Adrenal gland (tissue), 12 donors: ENCODE results near the gene PPAN. TPM values are rescaled to one million over a fixed set of nuclear protein-coding genes. Genes with fewer than 3 reads are reported as not detected.
A peak's percentile ranks its signal among the peaks of the same experiment; 100 is the strongest.

ENCODE experiments used
- DNase-seq, 7 donors: peaks; one replicate each; pipeline ENCODE4 v3.0.0-alpha.2; 2019 to 2020
- H3K27ac ChIP-seq, 5 donors: fragments of 200-600 bp; sonication (generic) in 4 of 5; 1 replicate in 3 of 5; 2 replicates in 2 of 5; pipeline versions ENCODE4 v1.5.1 to v1.8.0; 2016 to 2020; ENCODE audit warnings: mild to moderate bottlenecking in 1 of 5
- H3K27me3 ChIP-seq: fragments of 200-600 bp; 2 replicates; pipeline ENCODE4 v1.8.0; 2021
- H3K36me3 ChIP-seq, 2 donors: fragments of 200-600 bp; replicated peaks in 1 of 2; 1 replicate in 1 of 2; 2 replicates in 1 of 2; pipeline versions ENCODE4 v1.5.1 to v1.8.0; 2018 to 2022
- H3K4me1 ChIP-seq, 2 donors: fragments of 200-600 bp; replicated peaks in 1 of 2; 1 replicate in 1 of 2; 2 replicates in 1 of 2; pipeline versions ENCODE4 v1.5.1 to v1.8.0; 2018 to 2021
- H3K4me3 ChIP-seq, 4 donors: fragments of 200-600 bp; sonication (generic) in 3 of 4; one replicate each; pipeline ENCODE4 v1.5.1; 2016 to 2018
- H3K9me3 ChIP-seq, 3 donors: fragments of 200-600 bp; sonication (generic) in 1 of 3; replicated peaks in 1 of 3; 1 replicate in 2 of 3; 2 replicates in 1 of 3; pipeline versions ENCODE4 v1.5.1 to v1.8.0; 2016 to 2021
- CTCF ChIP-seq, 6 experiments: fragments of 450-650 bp in 4 of 6; fragments of 200-600 bp in 2 of 6; sonication (generic) in 1 of 6; IDR thresholded peaks; 1 replicate in 5 of 6; 2 replicates in 1 of 6; pipeline versions ENCODE4 v1.5.1 to v1.8.0; 2016 to 2021; ENCODE audit warnings: antibody characterized with exemption in 6 of 6, mild to moderate bottlenecking in 2 of 6, moderate library complexity in 1 of 6
- POLR2A ChIP-seq, 2 donors: fragments of 450-650 bp; IDR thresholded peaks; one replicate each; pipeline ENCODE4 v1.6.1; 2017; ENCODE audit warnings: antibody characterized with exemption in 2 of 2, mild to moderate bottlenecking in 2 of 2, moderate library complexity in 1 of 2
- WGBS, 4 donors: extraction: QIAGEN DNeasy Blood & Tissue Kit in 2 of 4; methylation state at CpG; one replicate each; pipeline versions ENCODE4 v1.1.5 to v1.1.7; 2013 to 2017; 5-methylcytosine and 5-hydroxymethylcytosine counted together
- intact Hi-C, 2 donors: fragments of 100-400 bp; cut with DNase I; formaldehyde crosslinking; loops; one replicate each; pipeline versions ENCODE4 v1.14.1 to v1.15.0; 2022 to 2023
- polyA plus RNA-seq, 3 donors: library from polyadenylated mRNA; stranded (reverse); fragments of 200-250 nt in 2 of 3; fragments of 350-450 nt in 1 of 3; fragmentation: Illumina TruSeq in 1 of 3; extraction: RNeasy Lipid Tissue Mini Kit (QIAGEN cat#74804) in 1 of 3; gene quantifications; one replicate each; pipeline ENCODE4 v1.2.3, GENCODE V29; 2013 to 2014
- total RNA-seq, 9 donors: library from RNA; depleted of rRNA in 4 of 9; stranded (reverse); fragments of >200 nt in 4 of 9; fragments of 120-200 nt in 1 of 9; fragmentation: NEBNext Ultra II Directional in 1 of 9; extraction: Animal tissue kit (Norgen Biotek cat#: 25700) in 1 of 9; gene quantifications; one replicate each; pipeline versions ENCODE4 v1.1.0 to v1.2.4, GENCODE V29; 2013 to 2023
- donor health status: healthy with polysubstance abuse.
- donor health status: Bipolar disorder and iron deficiency.
- donor health status: DM: yes; HTN: yes; CAD: no.
- donor health status: DM: no; HTN: no; CAD: no.
- donor health status: DM: no; HTN: no; CAD: no.
- donor health status: DM: yes; HTN: yes; CAD: no.

The PPAN gene
- total and polyA plus RNA-seq, 12 donors: 18.2 to 98.7 (median 28.8) TPM

GRCh38 chr19:10112037-10112761 lies 6.0 kb downstream of the PPAN start:
- DNase-seq: peak in 3 of 7 donors; percentile 34 to 39 (median 37)
- Histone ChIP-seq H3K27ac (peak overlapping the region in 2 of 5 donors; percentile 21 to 42), H3K4me3 (no peak overlapping the region), H3K4me1 (peaks cover 2 to 3% of the 10 kb centered on the region in 2 donors), H3K36me3 (peaks cover 0 to 75% of the 10 kb centered on the region in 2 donors), H3K9me3 (no peaks in the 10 kb centered on the region), H3K27me3 (no peaks in the 10 kb centered on the region)
- TF ChIP-seq POLR2A (IDR thresholded peaks at IDR 0.05) (no peak), CTCF (IDR thresholded peaks at IDR 0.05) (no peak)
- 40 to 48% (median 46%) methylated on average over 14 to 23 of the region's 23 CpGs for WGBS, 4 donors
- intact Hi-C loops: loop anchor here (10.0 kb wide), 2 partner anchors 133 to 177 kb away; partner anchors contain the start of gene OLFM2 (in 1 of the 2)

GRCh38 chr19:10112895-10113591 lies 6.9 kb downstream of the PPAN start:
- peak in 5 of 7 donors; percentile 49 to 76 (median 60) for DNase-seq
- TF ChIP-seq CTCF (IDR thresholded peaks at IDR 0.05) (peak; percentile 45 to 68 (median 55)), POLR2A (IDR thresholded peaks at IDR 0.05) (no peak)
- peaks cover 0 to 75% of the 10 kb centered on the region in 2 donors for H3K36me3 ChIP-seq

GRCh38 chr19:10113592-10113963 lies 7.4 kb downstream of the PPAN start:
- no peaks in the 10 kb centered on the region for H3K27me3 ChIP-seq
- H3K27ac ChIP-seq: peak overlapping the region in 1 of 5 donors; percentile 17
- intact Hi-C loops: loop anchor here (10.0 kb wide), 2 partner anchors 131 to 179 kb away; partner anchors contain the start of gene OLFM2 (in 1 of the 2)
- no peak overlapping the region for H3K4me3 ChIP-seq
- TF ChIP-seq POLR2A (IDR thresholded peaks at IDR 0.05) (no peak), CTCF (IDR thresholded peaks at IDR 0.05) (no peak)
- peaks cover under 1 to 2% of the 10 kb centered on the region in 2 donors for H3K4me1 ChIP-seq
- H3K9me3 ChIP-seq: no peaks in the 10 kb centered on the region
- peaks cover 0 to 75% of the 10 kb centered on the region in 2 donors for H3K36me3 ChIP-seq
- WGBS, 4 donors: 70 to 89% (median 75%) methylated on average over 6 to 19 of the region's 19 CpGs
- DNase-seq: peak in 1 of 7 donors; percentile 38

More at GRCh38 chr19:10112895-10113591, 6.9 kb downstream of the PPAN start:
- H3K27me3 ChIP-seq: no peaks in the 10 kb centered on the region
- H3K4me3 ChIP-seq: no peak overlapping the region
- H3K27ac ChIP-seq: peak overlapping the region in 1 of 5 donors; percentile 42
- WGBS, 4 donors: 11 to 28% (median 17%) methylated on average over 17 to 25 of the region's 25 CpGs
- H3K9me3 ChIP-seq: no peaks in the 10 kb centered on the region
- intact Hi-C loops: loop anchor here (10.0 kb wide), 2 partner anchors 132 to 178 kb away; partner anchors contain the start of gene OLFM2 (in 1 of the 2)
- no peaks in the 10 kb centered on the region for H3K4me1 ChIP-seq
